ES-I3 (cell line): ENCODE data around the gene OTUB1.

Source experiments
- H3K36me3 ChIP-seq: 2 replicates; pipeline ENCODE4 v1.6.1; 2013; ENCODE audit warnings: mild to moderate bottlenecking, low read length, control low read depth, moderate library complexity; ENCODE audit not compliant: insufficient read depth
- H3K4me1 ChIP-seq: 2 replicates; pipeline ENCODE4 v1.6.1; 2013; ENCODE audit warnings: mild to moderate bottlenecking, control low read depth, low read length; ENCODE audit not compliant: insufficient read depth
- H3K9ac ChIP-seq: 2 replicates; pipeline ENCODE4 v1.6.1; 2013; ENCODE audit warnings: low read depth, mild to moderate bottlenecking, low read length, moderate library complexity
- H3K9me3 ChIP-seq: 2 replicates; pipeline ENCODE4 v1.6.1; 2013; ENCODE audit warnings: mild to moderate bottlenecking, low read length, moderate library complexity; ENCODE audit not compliant: control insufficient read depth, insufficient read depth

Gene OTUB1

GRCh38 chr11:64032050-64032449, 45.8 kb downstream of the OTUB1 start:
- no peak overlapping the region for H3K9ac ChIP-seq
- peaks cover 22% of the 10 kb centered on the region for H3K4me1 ChIP-seq
- H3K9me3 ChIP-seq: no peaks in the 10 kb centered on the region
- no peaks in the 10 kb centered on the region for H3K36me3 ChIP-seq

GRCh38 chr11:64034411-64034811, 48.2 kb downstream of the OTUB1 start:
- peaks cover 2% of the 10 kb centered on the region; the same call in 1 of the 2 replicates for H3K4me1 ChIP-seq

DNA sequence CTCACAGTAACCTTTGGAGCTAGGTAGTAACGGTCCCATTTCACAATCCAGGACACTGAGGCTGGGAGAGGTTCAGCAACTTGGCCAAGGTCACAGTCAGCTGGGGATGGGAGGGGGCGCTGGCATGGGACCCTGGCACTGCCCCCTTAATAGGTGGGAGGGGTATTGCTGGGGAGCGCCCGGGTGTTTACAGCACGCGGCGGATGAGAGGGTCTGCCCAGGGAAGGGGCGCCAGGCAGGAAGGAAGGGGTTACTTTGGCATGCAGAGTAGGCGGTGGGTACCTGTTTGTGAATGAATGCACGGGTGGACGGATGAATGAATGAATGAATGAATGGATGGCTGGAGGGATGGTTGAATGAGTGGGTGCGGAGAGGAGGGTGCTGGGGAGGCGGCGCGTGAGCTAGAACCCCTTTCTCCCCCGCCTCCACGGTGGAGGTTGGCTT, 48.9 kb downstream of the OTUB1 start:
- Histone ChIP-seq H3K4me1 (no peaks in the 10 kb centered on the region; the same call in 1 of the 2 replicates), H3K9ac (peak overlapping the region; percentile 1; the same call in 1 of the 2 replicates), H3K36me3 (no peaks in the 10 kb centered on the region), H3K9me3 (no peaks in the 10 kb centered on the region)

More at GRCh38 chr11:64034411-64034811, 48.2 kb downstream of the OTUB1 start:
- H3K9ac ChIP-seq: no peak overlapping the region
- H3K9me3 ChIP-seq: no peaks in the 10 kb centered on the region
- H3K36me3 ChIP-seq: no peaks in the 10 kb centered on the region

GRCh38 chr11:64035576-64035975, 49.3 kb downstream of the OTUB1 start, which contains the start of gene FLRT1:
TSS of gene FLRT1 (plus strand) at chr11:64035931. CDS start at chr11:64116268, 80,337 bp downstream.
- H3K36me3 ChIP-seq: no peaks in the 10 kb centered on the region
- no peaks in the 10 kb centered on the region for H3K9me3 ChIP-seq
- H3K9ac ChIP-seq: peak within 1 kb of the TSS; percentile 53
- no peaks in the 10 kb centered on the region; the same call in 1 of the 2 replicates for H3K4me1 ChIP-seq

DNA sequence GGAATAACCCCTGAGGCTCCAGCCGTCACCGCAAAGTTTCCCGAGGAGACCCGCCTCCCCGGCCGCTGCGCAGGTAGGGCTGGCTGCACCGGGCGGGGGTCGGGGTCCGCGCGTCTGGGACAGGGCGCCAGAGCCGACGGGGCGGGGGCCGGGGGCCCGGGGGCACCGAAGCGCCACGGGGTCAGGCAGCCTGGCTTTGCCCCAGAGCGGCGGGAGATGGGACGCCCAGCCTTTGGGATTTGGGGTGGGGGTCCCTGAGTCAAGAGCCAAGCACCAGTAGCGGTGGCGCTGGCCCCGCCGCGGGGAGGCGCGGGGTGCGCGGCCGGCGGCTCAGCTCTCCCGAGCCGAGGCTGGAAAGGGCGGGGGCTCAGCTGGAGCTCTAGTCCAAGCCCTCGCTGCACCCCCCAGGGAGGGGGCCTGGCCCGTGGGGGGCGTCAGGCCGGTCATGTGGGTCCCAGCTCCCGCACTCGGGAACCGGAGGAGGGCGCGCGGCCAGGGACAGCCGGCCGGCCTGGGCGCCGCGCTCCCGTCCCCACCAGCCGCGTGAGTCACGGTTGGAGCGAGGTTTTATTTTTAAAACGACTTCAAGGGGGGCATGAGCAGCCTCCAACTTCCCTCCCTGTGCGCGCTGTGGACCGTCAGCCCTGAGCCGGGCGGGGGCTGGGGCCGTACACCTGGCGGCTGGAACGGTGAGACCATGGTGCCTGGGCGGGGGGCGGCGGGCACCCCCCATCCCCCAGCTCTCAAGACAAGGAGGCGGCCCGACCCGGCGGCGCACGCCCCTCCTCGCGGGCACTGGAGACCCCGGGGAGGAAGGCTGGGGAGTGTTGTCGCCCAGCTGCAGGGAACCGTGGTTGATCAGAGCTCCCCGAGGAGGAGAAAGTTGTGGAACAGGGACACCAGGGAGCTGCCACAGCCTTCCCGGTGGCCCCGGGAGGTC, 50.1 kb downstream of the OTUB1 start:
- Histone ChIP-seq H3K9ac (peak overlapping the region; percentile 53), H3K9me3 (no peaks in the 10 kb centered on the region), H3K4me1 (no peaks in the 10 kb centered on the region; the same call in 1 of the 2 replicates), H3K36me3 (no peaks in the 10 kb centered on the region)

- Histone ChIP-seq H3K9me3 (no peaks in the 10 kb centered on the region), H3K4me1 (no peaks in the 10 kb centered on the region; the same call in 1 of the 2 replicates), H3K9ac (peak overlapping the region; percentile 53), H3K36me3 (no peaks in the 10 kb centered on the region)
Observed at GRCh38 chr11:64037027-64037634, 50.9 kb downstream of the OTUB1 start.

- Histone ChIP-seq H3K9ac (no peak overlapping the region), H3K9me3 (no peaks in the 10 kb centered on the region), H3K36me3 (no peaks in the 10 kb centered on the region), H3K4me1 (no peaks in the 10 kb centered on the region; the same call in 1 of the 2 replicates)
Observed at GRCh38 chr11:64038500-64038899, 52.3 kb downstream of the OTUB1 start.

DNA sequence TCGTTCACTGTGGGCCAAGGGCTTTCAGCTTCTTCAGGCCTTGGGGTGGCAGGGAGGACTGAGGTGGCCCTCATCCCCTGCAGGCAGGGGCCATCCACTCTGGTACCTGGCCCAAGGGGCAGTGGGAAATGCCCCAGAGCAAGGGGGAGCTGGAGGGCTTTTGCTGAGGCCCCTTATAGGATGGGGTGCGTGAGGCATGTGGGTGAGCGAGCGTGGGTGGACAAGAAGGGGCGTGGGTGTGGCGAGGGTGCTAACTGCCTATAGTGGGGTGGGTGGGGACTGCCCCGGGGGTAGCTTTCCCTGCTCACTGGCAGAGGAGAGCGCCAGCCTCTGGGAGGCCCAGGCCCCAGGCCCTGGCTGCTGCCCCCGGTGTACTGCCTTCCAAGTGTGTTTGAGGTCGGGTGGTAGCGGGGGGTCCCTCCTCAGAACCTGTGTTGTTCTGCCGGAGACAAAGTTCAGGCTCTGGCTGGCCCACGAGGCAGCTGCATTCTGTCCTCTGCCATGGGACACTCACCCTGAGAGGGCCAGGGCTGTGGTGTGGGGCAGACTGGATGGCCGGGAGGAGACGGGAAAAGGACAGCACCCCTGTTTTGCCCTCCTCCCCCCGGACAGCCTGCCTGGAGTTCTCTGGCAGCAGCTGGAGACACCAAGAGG, 52.9 kb downstream of the OTUB1 start:
- no peaks in the 10 kb centered on the region for H3K36me3 ChIP-seq
- no peak overlapping the region for H3K9ac ChIP-seq
- H3K9me3 ChIP-seq: no peaks in the 10 kb centered on the region
- H3K4me1 ChIP-seq: no peaks in the 10 kb centered on the region; the same call in 1 of the 2 replicates

DNA sequence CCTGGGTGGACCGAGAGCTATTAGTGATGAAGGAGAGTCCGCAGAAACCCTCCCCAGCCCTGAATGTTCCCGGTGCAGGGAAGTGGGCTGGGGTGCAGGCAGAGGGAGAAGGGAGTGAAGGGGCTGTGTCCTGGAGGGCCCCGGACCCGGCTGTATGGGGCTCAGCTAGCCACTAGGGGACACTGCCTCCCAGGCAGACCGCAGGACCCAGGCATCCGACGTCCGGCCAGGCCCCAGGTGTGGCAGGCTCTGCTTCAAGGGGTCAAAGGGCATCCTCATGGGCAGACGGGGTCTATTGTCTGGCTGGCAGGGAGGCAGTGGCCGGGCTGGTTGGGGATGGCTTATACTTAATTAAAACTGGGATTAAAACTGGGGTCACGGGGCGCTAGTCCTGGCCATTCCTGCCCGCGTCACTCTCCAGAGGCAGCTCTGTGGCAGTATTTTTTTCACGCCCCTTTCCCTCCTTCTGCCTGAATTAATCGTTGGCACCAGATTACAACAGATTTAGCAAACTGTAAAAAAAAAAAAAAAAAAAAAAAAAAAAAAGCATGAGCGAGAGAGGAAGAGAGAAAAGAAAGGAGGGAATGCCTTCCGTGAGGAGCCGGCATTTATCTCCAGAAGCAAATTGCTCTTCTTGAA, 54.6 kb downstream of the OTUB1 start:
- Histone ChIP-seq H3K9ac (no peak overlapping the region), H3K4me1 (no peaks in the 10 kb centered on the region), H3K9me3 (no peaks in the 10 kb centered on the region), H3K36me3 (no peaks in the 10 kb centered on the region)

DNA sequence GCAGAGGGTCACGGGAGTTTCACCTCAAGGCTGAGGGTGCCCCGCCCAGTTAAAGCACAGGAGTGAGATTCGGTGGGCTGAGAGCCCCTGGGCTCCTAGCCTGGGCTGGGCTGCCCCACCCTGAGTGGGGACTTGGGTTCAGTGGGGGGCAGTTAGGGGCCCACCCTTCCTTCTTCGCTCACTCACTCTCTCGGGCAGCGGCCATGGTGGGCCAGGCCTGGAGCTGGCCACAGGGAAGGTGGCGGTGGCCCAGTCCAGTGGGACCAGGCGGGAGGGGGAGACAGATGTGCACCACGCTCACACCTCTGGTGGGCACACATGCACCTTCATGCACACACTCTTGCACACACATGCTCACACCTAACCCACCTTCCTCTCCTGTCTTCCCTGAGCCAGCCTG, 55.6 kb downstream of the OTUB1 start:
- Histone ChIP-seq H3K9me3 (no peaks in the 10 kb centered on the region), H3K9ac (no peak overlapping the region), H3K4me1 (no peaks in the 10 kb centered on the region), H3K36me3 (no peaks in the 10 kb centered on the region)

- Histone ChIP-seq H3K4me1 (no peaks in the 10 kb centered on the region), H3K9me3 (no peaks in the 10 kb centered on the region), H3K36me3 (no peaks in the 10 kb centered on the region), H3K9ac (no peak overlapping the region)
Observed at GRCh38 chr11:64042301-64042700, 56.1 kb downstream of the OTUB1 start.

- H3K9ac ChIP-seq: no peak overlapping the region
- no peaks in the 10 kb centered on the region for H3K9me3 ChIP-seq
- H3K4me1 ChIP-seq: no peaks in the 10 kb centered on the region
- H3K36me3 ChIP-seq: no peaks in the 10 kb centered on the region
Observed at GRCh38 chr11:64043545-64043944, 57.3 kb downstream of the OTUB1 start.

GRCh38 chr11:64044730-64045393, 58.6 kb downstream of the OTUB1 start:
- no peaks in the 10 kb centered on the region for H3K4me1 ChIP-seq
- H3K36me3 ChIP-seq: no peaks in the 10 kb centered on the region
- no peak overlapping the region for H3K9ac ChIP-seq
- H3K9me3 ChIP-seq: no peaks in the 10 kb centered on the region
